NT2/D1 (cell line): Measurements from ENCODE around the gene KIAA1210.

Experiments used
- SUZ12 ChIP-seq: IDR thresholded peaks from 2 replicates; pipeline ENCODE4 v1.6.1; 2011; ENCODE audit not compliant: insufficient read length, insufficient read depth; ENCODE audit errors: extremely low read depth
- YY1 ChIP-seq: IDR thresholded peaks from 2 replicates; pipeline ENCODE4 v1.6.1; 2011; ENCODE audit not compliant: insufficient read length, insufficient read depth
- ZNF274 ChIP-seq: IDR thresholded peaks from 2 replicates; pipeline ENCODE4 v1.6.1; 2011; ENCODE audit warnings: mild to moderate bottlenecking, low read depth, low read length

DNA sequence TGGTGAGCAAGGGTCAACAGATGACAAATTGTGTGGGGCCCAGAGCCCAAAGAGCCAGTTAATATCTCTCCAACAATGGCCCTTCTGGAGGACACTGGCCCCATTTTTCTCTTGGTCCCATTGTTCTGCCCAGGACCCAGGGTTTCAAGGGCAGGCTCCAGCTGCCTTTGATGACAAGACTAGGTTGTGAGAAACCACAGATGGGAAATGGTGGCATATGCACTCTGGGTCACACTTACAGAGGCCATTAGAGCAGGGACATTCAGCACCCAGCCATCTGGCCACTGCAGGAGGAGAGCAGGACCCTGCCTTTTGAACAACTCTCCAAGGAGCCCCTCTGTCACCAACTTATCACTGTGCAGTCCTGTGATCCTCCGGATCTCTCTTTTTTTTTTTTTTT lies 49.7 kb upstream of the KIAA1210 start:
- no peak for TF ChIP-seq YY1
- TF ChIP-seq ZNF274: no peak
- no peak for TF ChIP-seq SUZ12
